ENCODE measurements around the gene FKRP.
A peak's percentile ranks its signal among the peaks of the same experiment; 100 is the strongest.
"Not testable (repeated sequence)": the region's sequence is repeated elsewhere in the genome, so short reads cannot be mapped to it uniquely, and the experiment has no call there.

Gene FKRP

DNA sequence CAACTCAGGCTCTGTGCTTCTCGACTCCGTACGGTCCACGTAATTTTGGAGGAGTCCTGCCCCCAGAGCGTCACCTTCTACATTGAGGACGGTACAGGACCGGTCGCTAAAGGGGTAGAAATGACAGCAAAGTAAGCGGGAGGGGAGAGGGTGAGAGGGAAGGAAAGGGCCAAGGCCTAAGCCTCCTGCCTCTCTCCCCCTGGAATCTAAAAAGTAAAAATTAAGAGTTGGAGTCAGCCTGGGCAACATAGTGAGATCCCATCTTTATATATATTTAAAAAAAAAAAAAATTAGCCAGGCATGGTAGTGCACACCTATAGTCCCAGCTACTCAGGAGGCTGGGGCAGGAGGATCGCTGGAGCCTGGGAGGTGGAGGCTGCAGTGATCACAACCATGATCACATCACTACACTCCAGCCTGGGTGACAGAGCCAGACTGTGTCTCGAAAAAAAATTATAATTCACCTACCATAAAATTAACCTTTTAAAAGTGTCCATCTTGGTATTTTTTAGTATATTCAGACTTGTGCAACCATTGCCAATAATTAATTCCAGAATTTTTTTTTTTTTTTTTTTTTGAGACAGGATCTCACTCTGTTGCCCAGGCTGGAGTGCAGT, 29.9 kb downstream of the FKRP start:
- DNase-seq: no peak
- Mint-ChIP-seq H3K36me3 (ENCODE audit: low read depth) (peaks cover 66% of the 10 kb centered on the region), H3K27ac (no peak overlapping the region)

DNA sequence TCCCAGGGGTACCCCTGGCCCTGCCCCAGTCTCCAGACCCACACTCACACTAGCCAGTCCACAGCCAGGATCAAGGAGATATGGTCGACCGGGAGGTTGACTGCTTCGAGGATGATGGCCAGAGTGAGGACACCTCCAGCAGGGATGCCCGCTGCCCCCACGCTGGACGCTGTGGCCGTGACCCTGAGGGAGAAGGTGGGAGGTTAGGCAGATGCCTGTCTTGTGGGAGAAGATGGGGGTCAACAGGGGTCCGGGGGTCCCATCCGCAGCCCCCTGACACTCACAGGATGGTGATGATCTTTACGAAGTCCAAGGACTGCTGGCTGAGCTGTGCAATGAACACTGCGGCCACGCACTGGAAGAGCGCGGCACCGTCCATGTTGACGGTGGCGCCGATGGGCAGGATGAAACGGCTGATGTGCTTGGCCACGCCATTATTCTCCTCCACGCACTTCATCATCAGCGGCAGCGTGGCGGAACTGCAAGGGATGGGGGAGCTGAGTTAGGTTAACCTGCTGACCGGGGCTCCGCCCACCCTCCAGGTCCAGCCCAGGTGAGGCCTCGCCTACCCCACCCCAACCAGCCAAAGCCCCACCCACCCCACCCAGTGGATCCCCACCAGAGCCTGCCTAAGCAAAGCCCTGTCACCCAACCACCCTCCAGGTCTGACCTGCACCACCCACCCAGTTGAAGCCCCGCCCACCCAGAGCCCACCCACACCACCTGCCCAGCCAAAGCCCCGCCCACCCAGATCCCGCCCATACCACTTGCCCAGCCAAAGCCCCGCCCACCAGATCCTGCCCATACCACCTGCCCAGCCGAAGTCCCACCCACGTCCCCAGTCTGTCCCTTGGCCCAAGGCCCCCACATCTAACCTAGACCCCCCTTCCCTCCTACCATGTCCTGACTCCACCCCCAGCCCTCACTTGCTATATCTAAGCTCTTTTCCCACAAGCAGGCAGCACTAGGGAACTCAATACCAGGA, 31.4 kb downstream of the FKRP start:
- H3K4me1 Mint-ChIP-seq (ENCODE audit: low read depth): peaks cover 21% of the 10 kb centered on the region
- no peak for DNase-seq
- H3K4me3 Mint-ChIP-seq: no peak overlapping the region
- H3K9me3 Mint-ChIP-seq: no peaks in the 10 kb centered on the region
- peak overlapping the region; percentile 22 for H3K27ac Mint-ChIP-seq
- H3K36me3 Mint-ChIP-seq (ENCODE audit: low read depth): peaks cover 80% of the 10 kb centered on the region
- H3K27me3 Mint-ChIP-seq: no peaks in the 10 kb centered on the region

More for the DNA sequence above, 29.9 kb downstream of the FKRP start:
- Mint-ChIP-seq H3K27me3 (no peaks in the 10 kb centered on the region), H3K4me3 (no peak overlapping the region), H3K4me1 (ENCODE audit: low read depth) (peaks cover 14% of the 10 kb centered on the region), H3K9me3 (no peaks in the 10 kb centered on the region)

DNA sequence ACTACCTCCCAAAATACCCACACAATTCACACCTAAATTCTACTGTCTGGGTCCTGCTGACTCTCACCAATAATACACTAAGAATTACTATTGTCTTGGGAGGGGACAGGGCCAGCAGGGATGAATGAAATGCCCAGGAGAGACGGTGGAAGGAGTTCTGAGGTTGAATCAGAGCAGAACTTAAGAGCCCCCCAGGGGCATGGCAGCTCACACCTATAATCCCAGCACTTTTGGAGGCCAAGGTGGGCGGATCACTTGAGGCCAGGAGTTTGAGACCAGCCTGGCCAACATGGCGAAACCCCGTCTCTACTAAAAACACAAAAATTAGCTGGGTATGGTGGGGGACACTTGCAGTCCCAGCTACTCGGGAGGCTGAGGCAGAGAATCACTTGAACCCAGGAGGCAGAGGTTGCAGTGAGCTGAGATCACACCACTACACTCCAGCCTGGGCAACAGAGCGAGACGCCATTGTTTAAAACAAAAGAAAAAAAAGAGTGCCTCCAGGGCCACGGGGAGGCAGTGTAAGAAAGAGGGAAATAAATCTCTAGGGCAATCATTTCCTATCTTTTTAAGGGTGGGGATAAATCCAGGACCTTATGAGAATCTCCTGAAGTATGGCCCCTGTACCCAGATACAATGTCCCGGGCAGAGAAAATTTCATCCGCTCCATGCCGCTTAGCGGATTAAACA, 32.2 kb downstream of the FKRP start:
- not testable (repeated sequence) for H3K4me3 Mint-ChIP-seq, H3K9me3 Mint-ChIP-seq, H3K27me3 Mint-ChIP-seq, DNase-seq
- peaks cover 29% of the 10 kb centered on the region for H3K4me1 Mint-ChIP-seq (ENCODE audit: low read depth)
- peak overlapping the region; percentile 69 for H3K27ac Mint-ChIP-seq
- peaks cover 87% of the 10 kb centered on the region for H3K36me3 Mint-ChIP-seq (ENCODE audit: low read depth)

DNA sequence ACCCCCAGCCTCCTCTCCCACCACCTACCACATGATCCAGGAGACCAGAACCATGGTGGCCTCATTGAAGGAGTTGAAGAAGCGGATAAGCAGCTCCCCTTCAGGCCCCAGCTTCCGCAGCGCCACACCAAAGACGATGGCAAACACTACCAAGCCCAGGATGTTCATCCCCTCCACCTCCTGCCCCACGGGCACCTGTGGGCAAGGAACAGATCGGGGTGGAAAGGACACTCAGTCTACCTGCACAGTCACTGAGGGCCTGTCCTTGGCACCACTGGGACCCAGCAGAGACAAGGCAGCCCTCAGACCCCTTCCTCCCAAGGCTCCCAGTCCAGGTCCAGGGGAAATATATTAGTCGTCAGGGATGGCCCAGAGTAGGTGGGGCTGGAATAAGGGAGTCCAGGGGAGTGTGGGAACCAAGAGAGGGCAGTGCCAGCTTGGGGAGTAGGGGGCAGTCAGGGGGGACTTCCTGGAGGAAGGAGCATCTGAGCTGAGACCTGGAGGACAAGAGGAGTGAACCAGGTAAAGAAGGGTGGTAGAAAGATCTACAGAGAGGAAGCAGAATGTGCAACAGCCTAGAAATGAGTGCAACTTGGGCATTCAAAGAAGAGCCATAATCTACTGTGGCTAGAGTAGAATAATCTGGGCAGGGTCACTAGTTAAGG, 36.6 kb downstream of the FKRP start:
- Mint-ChIP-seq H3K4me1 (ENCODE audit: low read depth) (peaks cover 49% of the 10 kb centered on the region), H3K9me3 (no peaks in the 10 kb centered on the region), H3K36me3 (ENCODE audit: low read depth) (peaks cover 95% of the 10 kb centered on the region), H3K27ac (peak overlapping the region; percentile 99), H3K4me3 (peak overlapping the region; percentile 98), H3K27me3 (no peaks in the 10 kb centered on the region)
- no peak for DNase-seq

DNA sequence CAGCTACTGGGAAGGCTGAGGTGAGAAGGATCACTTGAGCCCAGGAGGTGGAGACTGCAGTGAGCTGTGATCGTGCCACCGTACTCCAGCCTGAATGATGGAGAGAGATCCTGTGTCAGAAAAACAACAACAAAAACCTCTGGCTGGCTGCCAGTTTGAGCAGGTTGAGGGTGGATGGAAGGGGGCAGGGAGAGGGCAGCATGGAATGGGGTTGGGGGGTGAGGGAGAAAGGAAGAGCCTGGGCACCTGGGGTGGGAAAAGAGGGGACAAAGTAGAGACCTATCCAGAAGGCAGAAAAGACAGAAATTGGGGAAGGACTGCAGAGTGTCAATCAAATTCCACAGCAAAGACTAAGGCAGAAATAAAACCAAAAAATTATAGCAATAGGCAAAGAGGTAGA, 37.8 kb downstream of the FKRP start:
- Mint-ChIP-seq H3K27ac (peak overlapping the region; percentile 99), H3K27me3 (no peaks in the 10 kb centered on the region), H3K9me3 (no peaks in the 10 kb centered on the region), H3K4me1 (ENCODE audit: low read depth) (peaks cover 46% of the 10 kb centered on the region), H3K4me3 (peak overlapping the region; percentile 98), H3K36me3 (ENCODE audit: low read depth) (peaks cover 91% of the 10 kb centered on the region)
- no peak for DNase-seq

DNA sequence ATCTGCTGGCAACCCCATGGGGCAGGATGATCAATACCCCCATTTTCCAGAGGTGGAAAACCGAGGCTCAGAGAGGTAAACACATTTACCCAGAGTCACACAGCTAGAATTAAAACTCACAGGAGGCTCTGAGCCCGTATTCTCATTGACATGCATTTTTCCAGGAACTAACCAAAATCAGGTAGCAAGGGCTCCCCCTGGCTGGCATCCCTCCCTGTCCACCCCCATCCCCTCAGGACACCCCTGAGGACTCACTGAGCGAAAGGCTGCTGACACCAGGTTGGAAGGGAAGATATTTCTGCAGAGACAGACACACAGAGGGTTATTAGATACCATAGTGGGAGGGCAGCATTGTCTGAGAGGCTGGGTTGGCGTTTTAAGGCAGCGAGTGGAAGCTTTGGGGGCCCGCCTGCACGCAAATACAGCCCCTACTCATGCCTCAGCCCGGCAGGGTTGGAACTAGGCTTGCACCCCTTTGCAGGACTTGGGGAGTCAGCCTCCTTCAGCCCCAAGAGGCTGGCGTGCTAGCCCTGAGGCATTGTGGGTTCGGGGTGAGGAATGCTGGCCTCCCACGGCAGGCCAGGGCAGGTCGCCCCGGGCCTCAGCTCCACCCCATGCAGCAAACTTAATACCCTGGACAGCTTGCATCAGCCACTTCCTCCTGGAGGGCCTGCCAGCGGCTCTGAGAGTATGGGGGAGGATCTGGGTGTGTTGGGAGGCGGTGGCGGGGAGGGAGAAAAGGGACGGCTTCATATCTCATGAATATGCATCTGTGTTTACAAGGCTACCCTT, 38.6 kb downstream of the FKRP start:
- Mint-ChIP-seq H3K27me3 (no peaks in the 10 kb centered on the region), H3K27ac (peak overlapping the region; percentile 99), H3K36me3 (ENCODE audit: low read depth) (peaks cover 83% of the 10 kb centered on the region), H3K4me3 (peak overlapping the region; percentile 98), H3K9me3 (no peaks in the 10 kb centered on the region), H3K4me1 (ENCODE audit: low read depth) (peaks cover 49% of the 10 kb centered on the region)
- peak; percentile 77 for DNase-seq

DNA sequence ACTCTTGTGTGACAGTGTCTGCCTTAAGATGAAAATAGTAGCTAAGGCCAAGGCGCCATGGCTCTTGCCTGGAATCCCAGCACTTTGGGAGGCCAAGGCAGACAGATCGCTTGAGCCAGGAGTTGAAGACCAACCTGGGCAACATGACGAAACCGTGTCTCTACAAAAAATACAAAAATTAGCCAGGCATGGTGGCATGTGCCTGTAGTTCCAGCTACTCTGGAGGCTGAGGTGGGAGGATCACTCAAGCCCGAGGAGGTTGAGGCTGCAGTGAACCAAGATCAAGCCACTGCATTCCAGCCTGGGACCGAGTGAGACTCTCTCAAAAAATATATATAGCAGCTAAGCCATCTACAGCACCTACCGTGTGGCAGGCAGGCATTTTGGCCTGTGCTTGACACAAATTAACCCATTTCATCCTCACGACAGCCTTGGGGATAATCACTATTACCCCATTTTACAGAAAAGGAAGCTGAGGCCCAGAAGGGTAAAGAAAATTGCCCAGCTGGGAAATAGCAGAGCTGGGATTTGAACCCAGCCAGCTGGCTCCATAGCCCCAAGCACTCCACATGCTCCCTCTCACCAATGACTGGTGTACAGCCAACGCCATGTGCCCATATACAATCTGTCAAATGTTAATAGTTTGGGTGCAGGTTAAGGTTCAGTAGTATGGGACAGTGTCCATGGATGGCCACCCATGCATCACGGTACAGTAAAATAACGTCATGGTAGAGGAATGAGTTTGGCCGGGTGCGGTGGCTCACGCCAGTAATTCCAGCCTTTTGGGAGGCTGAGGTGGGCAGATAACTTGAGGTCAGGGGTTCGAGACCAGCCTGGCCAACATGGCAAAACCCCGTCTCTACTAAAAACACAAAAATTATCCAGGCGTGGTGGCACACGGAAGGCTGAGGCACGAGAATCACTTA, 39.5 kb downstream of the FKRP start:
- Mint-ChIP-seq H3K4me3 (peak overlapping the region; percentile 98), H3K4me1 (ENCODE audit: low read depth) (peaks cover 48% of the 10 kb centered on the region), H3K27me3 (no peaks in the 10 kb centered on the region), H3K9me3 (no peaks in the 10 kb centered on the region), H3K36me3 (ENCODE audit: low read depth) (peaks cover 76% of the 10 kb centered on the region), H3K27ac (peak overlapping the region; percentile 99)
- no peak for DNase-seq

DNA sequence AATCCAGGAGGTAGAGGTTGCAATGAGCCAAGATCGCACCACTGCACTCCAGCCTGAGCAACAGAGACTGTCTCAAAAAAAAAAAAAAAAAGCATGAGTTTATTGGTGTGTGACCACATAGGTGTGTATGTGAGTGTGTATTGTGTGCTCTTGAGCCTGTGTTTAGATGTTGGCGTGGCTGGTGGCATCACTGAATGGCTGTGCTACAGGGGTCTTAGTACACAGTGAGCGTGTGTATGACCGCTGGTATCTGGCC, 40.1 kb downstream of the FKRP start:
- Mint-ChIP-seq H3K4me1 (ENCODE audit: low read depth) (peaks cover 48% of the 10 kb centered on the region), H3K4me3 (peak overlapping the region; percentile 98), H3K36me3 (ENCODE audit: low read depth) (peaks cover 73% of the 10 kb centered on the region), H3K27ac (peak overlapping the region; percentile 99), H3K27me3 (no peaks in the 10 kb centered on the region), H3K9me3 (no peaks in the 10 kb centered on the region)
- DNase-seq: no peak

DNA sequence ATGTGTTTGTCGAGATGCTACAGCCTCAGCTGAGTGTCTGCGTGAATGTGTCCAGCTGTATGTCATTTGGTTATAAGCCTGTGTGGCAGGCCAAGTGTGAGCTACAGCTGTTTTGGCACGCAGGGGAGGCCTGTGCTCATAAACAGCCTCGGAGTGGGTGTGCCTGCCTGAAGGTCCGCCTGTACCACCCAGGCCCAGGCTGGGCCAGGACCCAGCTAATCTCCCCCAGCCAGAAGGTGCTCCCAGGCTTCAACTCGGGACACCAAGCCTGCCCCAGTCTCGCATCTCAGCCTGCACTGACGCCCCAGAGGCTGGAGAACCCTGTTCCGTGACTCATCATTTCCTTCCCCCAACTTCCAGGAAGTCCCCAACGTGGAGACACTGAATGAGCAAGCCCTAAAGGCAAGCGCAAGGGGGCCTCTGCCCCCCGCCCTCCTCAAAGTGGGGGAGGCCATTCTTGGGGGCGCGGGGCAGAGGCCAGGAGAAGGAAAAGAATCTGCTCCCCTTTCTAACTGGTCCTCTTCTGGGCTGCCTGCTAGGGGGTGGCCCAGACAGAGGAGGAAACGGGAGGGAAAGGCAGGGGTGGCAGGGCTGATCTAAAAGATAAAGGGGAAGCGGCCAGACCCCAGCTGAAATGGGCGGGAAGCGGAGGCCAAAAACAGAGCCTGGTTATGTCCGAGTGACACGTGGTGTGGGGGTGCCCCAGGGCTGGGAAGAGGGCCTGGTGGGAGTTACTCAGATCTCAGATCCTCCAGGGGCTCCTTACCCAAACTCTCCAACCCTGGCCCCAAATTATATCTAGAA, 40.6 kb downstream of the FKRP start:
- Mint-ChIP-seq H3K36me3 (ENCODE audit: low read depth) (peaks cover 68% of the 10 kb centered on the region), H3K4me3 (peak overlapping the region; percentile 98), H3K4me1 (ENCODE audit: low read depth) (peaks cover 49% of the 10 kb centered on the region), H3K27me3 (no peaks in the 10 kb centered on the region), H3K9me3 (no peaks in the 10 kb centered on the region), H3K27ac (peak overlapping the region; percentile 99)
- DNase-seq: peak; percentile 86

DNA sequence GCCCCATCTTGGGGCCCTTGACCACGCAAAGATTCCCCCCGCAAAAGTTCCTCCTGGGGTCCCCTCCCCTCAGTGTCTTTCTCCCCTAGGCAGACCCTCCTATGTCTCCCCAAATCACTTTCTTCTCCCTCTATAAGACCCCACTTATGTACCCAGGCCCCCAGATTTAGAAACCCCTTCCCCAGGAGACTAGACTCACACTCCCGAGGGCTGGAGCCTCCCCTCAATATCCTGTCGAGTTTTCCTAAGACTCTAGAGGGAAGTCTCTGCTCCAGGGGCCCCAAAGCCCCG, 41.1 kb downstream of the FKRP start:
- H3K27me3 Mint-ChIP-seq: no peaks in the 10 kb centered on the region
- peaks cover 63% of the 10 kb centered on the region for H3K36me3 Mint-ChIP-seq (ENCODE audit: low read depth)
- peak overlapping the region; percentile 98 for H3K4me3 Mint-ChIP-seq
- no peaks in the 10 kb centered on the region for H3K9me3 Mint-ChIP-seq
- peaks cover 49% of the 10 kb centered on the region for H3K4me1 Mint-ChIP-seq (ENCODE audit: low read depth)
- peak overlapping the region; percentile 99 for H3K27ac Mint-ChIP-seq
- DNase-seq: no peak

DNA sequence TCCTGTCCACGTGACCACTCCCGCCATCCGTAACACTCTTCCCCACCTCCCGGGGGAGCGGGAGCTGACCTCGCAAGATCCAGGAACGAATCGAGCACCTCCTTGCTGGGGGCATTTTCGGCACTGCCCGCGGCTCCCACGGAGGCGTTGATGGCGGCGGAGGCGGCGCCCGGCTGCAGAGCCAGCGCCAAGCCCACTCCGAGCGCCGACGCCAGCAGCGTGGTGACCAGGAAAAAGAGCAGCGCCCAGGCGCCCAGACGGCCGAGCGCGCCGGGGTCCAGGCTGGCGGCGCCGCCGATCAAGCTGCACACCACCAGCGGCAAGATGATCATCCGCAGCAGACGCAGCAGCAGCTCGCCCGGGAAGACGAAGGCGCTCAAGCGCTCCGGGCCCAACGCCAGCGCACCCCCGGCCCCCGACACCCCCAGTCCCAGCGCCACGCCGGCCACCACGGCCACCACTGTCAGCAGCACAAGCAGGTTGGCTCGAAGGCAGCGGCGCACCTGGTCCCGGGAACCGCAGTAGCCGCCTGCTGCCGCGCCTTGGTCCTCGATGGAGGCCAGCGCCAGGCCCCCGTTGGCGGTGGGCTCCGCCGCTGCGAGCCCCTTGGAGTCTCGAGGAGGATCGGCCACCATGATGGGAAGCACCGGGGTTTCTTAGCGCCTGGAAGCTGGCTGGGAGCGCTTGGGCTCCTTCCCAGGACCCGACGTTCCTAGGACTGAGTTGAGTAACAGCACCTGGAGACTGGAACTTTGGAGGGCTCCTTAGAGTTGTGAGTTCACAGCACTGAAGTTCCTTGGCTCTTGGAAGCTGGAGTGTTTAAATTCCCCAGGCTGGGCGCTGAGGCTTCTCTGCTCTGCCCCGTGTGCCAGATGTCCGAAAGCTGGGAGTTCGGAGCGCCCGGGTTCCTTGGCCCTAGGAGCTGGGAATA, 41.7 kb downstream of the FKRP start:
- H3K4me1 Mint-ChIP-seq (ENCODE audit: low read depth): peaks cover 49% of the 10 kb centered on the region
- H3K36me3 Mint-ChIP-seq (ENCODE audit: low read depth): peaks cover 57% of the 10 kb centered on the region
- H3K27ac Mint-ChIP-seq: peak overlapping the region; percentile 99
- peak; percentile 72 for DNase-seq
- H3K27me3 Mint-ChIP-seq: no peaks in the 10 kb centered on the region
- no peaks in the 10 kb centered on the region for H3K9me3 Mint-ChIP-seq
- H3K4me3 Mint-ChIP-seq: peak overlapping the region; percentile 98
